HepG2 (cell line): ENCODE measurements around the gene SRCIN1. TPM values are rescaled to one million over a fixed set of nuclear protein-coding genes. Genes with fewer than 3 reads are reported as not detected.

Experiments used
- ATAC-seq: fragments of 200-7000 bp; cut with Tn5 transposase; 3 replicates; pipeline ENCODE4 v1.9.1; 2020; ENCODE audit warnings: mild to moderate bottlenecking, moderate library complexity
- BruUV-seq: library from RNA; stranded (reverse); fragments of 400-500 nt; replicated peaks from 2 replicates; lab custom pipeline; 2021; lab: Mats Ljungman, UMichigan
- CTCF ChIA-PET: fragments of 300-600 bp; formaldehyde crosslinking; extraction: SDS; loops from one replicate; lab custom pipeline; 2021; ENCODE audit warnings: low total read pairs, inconsistent platforms, low intra/inter-chr PET ratio; lab: Yijun Ruan, JAX
- POLR2A ChIA-PET: fragments of 350-600 bp; sonication (Branson Sonifier 250); formaldehyde crosslinking; loops from one replicate; lab custom pipeline; 2020; ENCODE audit warnings: antibody characterized with exemption, inconsistent platforms; lab: Yijun Ruan, JAX
- DNase-seq: peaks from one replicate; pipeline ENCODE4 v3.0.0-alpha.2; 2015; ENCODE audit warnings: low spot score
- FAIRE-seq: peaks from 3 replicates; lab custom pipeline; 2011; peaks lifted over from hg19 to GRCh38; lab: Jason Lieb, UNC
- H2AFZ ChIP-seq: one replicate; pipeline ENCODE4 v1.6.1; 2011; ENCODE audit warnings: low read length, inconsistent platforms
- H3K27ac ChIP-seq: fragments of 300-600 bp; 3 replicates; pipeline ENCODE4 v1.8.0; 2011; ENCODE audit warnings: mixed run types, mild to moderate bottlenecking, mixed read lengths, low read length, inconsistent platforms; ENCODE audit not compliant: insufficient read depth; ENCODE audit errors: extremely low read length
- H3K27me3 ChIP-seq, 2 experiments: fragments of 200-600 bp in 1 of 2; 2 replicates in 1 of 2; 3 replicates in 1 of 2; pipeline versions ENCODE4 v1.6.0 to v1.8.0; 2011; ENCODE audit warnings: low read length in 2 of 2, mild to moderate bottlenecking in 2 of 2, moderate library complexity in 2 of 2, inconsistent platforms in 1 of 2; ENCODE audit not compliant: insufficient read depth in 2 of 2, control insufficient read depth in 1 of 2
- H3K36me3 ChIP-seq, 2 experiments: fragments of 200-600 bp in 1 of 2; replicated peaks in 1 of 2; 2 replicates in 1 of 2; 3 replicates in 1 of 2; pipeline versions ENCODE4 v1.5.1 to v1.8.0; 2011; ENCODE audit warnings: low read length in 2 of 2, inconsistent platforms in 1 of 2; ENCODE audit not compliant: insufficient read depth in 2 of 2, control insufficient read depth in 1 of 2
- H3K4me1 ChIP-seq: 2 replicates; pipeline ENCODE4 v1.5.1; 2012; ENCODE audit warnings: low read length, inconsistent platforms; ENCODE audit not compliant: insufficient read depth
- H3K4me2 ChIP-seq: 2 replicates; pipeline ENCODE4 v1.6.0; 2011; ENCODE audit warnings: low read depth, low read length, inconsistent platforms
- H3K4me3 ChIP-seq, 3 experiments: fragments of 200-600 bp in 1 of 3; sonication (generic), shearing (Covaris generic) in 1 of 3; replicated peaks in 1 of 3; 2 replicates each; pipeline ENCODE4 v1.5.1; 2011 to 2016; ENCODE audit warnings: low read length in 3 of 3, inconsistent platforms in 2 of 3, low read depth in 2 of 3, mild to moderate bottlenecking in 2 of 3, control low read depth in 1 of 3, mixed read lengths in 1 of 3; ENCODE audit not compliant: insufficient read depth in 1 of 3
- H3K79me2 ChIP-seq: one replicate; pipeline ENCODE4 v1.6.1; 2011; ENCODE audit warnings: low read length, inconsistent platforms; ENCODE audit not compliant: insufficient read depth
- H3K9ac ChIP-seq: 2 replicates; pipeline ENCODE4 v1.6.0; 2011; ENCODE audit warnings: mild to moderate bottlenecking, low read depth, low read length, inconsistent platforms; ENCODE audit not compliant: insufficient read depth
- H3K9me3 ChIP-seq: 2 replicates; pipeline ENCODE4 v1.5.1; 2012; ENCODE audit warnings: mild to moderate bottlenecking, low read length
- H4K20me1 ChIP-seq: 2 replicates; pipeline ENCODE4 v1.6.0; 2011; ENCODE audit warnings: inconsistent platforms, mild to moderate bottlenecking, low read length, moderate library complexity; ENCODE audit not compliant: insufficient read depth
- GATA4 ChIP-seq: sonication (generic); IDR thresholded peaks from 2 replicates; pipeline ENCODE4 v1.6.1; 2016; ENCODE audit warnings: antibody characterized with exemption, low read depth, borderline replicate concordance
- JUNB ChIP-seq: sonication (generic); formaldehyde crosslinking; IDR thresholded peaks from 2 replicates; pipeline ENCODE4 v1.8.0; 2022; ENCODE audit warnings: missing genetic modification reagents, mild to moderate bottlenecking, borderline replicate concordance
- MYNN ChIP-seq: sonication (generic); formaldehyde crosslinking; IDR thresholded peaks from 2 replicates; pipeline ENCODE4 v1.4.0; 2020; ENCODE audit warnings: mild to moderate bottlenecking, low read depth, missing genetic modification reagents
- POLR2A ChIP-seq, 2 experiments: IDR thresholded peaks; 2 replicates each; pipeline ENCODE4 v1.6.1; 2011; ENCODE audit warnings: low read depth in 2 of 2, low read length in 2 of 2, mild to moderate bottlenecking in 1 of 2, moderate library complexity in 1 of 2; ENCODE audit not compliant: insufficient read depth in 1 of 2
- RBM39 ChIP-seq: fragments of 200-400 bp; formaldehyde crosslinking; IDR thresholded peaks from one replicate; pipeline ENCODE4 v1.6.1; 2018; ENCODE audit warnings: antibody characterized with exemption, mild to moderate bottlenecking, low read depth, low read length; ENCODE audit not compliant: poor library complexity, severe bottlenecking
- SSRP1 ChIP-seq: IDR thresholded peaks from 2 replicates; pipeline ENCODE4 v1.6.1; 2016; ENCODE audit warnings: control low read depth
- TBL1XR1 ChIP-seq: fragments of 150-350 bp; IDR thresholded peaks from 2 replicates; pipeline ENCODE4 v1.6.1; 2014; ENCODE audit warnings: borderline replicate concordance, low read length; ENCODE audit not compliant: partially characterized antibody
- TCF12 ChIP-seq, 2 experiments: fragments of 450-650 bp in 1 of 2; sonication (generic) in 1 of 2; formaldehyde crosslinking in 1 of 2; IDR thresholded peaks; 2 replicates each; pipeline versions ENCODE4 v1.6.1 to v1.8.0; 2017 to 2022; ENCODE audit warnings: antibody characterized with exemption in 1 of 2, mild to moderate bottlenecking in 1 of 2, missing genetic modification reagents in 1 of 2, moderate library complexity in 1 of 2
- ZBTB3 ChIP-seq: sonication (generic); formaldehyde crosslinking; IDR thresholded peaks from 2 replicates; pipeline ENCODE4 v1.4.0; 2020; ENCODE audit warnings: low read depth, mild to moderate bottlenecking, moderate library complexity, missing genetic modification reagents, borderline replicate concordance
- ZNF124 ChIP-seq: sonication (generic); formaldehyde crosslinking; IDR thresholded peaks from 2 replicates; pipeline ENCODE4 v1.4.0; 2020; ENCODE audit warnings: missing genetic modification reagents
- ZNF335 ChIP-seq: sonication (generic); formaldehyde crosslinking; IDR thresholded peaks from 2 replicates; pipeline ENCODE4 v1.4.0; 2020; ENCODE audit warnings: missing genetic modification reagents
- ZNF543 ChIP-seq: sonication (generic); formaldehyde crosslinking; IDR thresholded peaks from 2 replicates; pipeline ENCODE4 v1.4.0; 2020; ENCODE audit warnings: mild to moderate bottlenecking, missing genetic modification reagents
- ZNF567 ChIP-seq: sonication (generic); formaldehyde crosslinking; IDR thresholded peaks from 2 replicates; pipeline ENCODE4 v1.8.1; 2023; ENCODE audit warnings: mild to moderate bottlenecking, missing genetic modification reagents, borderline replicate concordance
- ZNF678 ChIP-seq: sonication (generic); formaldehyde crosslinking; IDR thresholded peaks from 2 replicates; pipeline ENCODE4 v1.4.0; 2020; ENCODE audit warnings: mild to moderate bottlenecking, missing genetic modification reagents
- ZNF816 ChIP-seq: sonication (generic); formaldehyde crosslinking; IDR thresholded peaks from 2 replicates; pipeline ENCODE4 v1.8.0; 2022; ENCODE audit warnings: missing genetic modification reagents, mild to moderate bottlenecking, borderline replicate concordance
- WGBS: methylation state at CpG from one replicate; pipeline ENCODE4 v1.1.6; 2017; ENCODE audit warnings: low lambda C conversion rate; 5-methylcytosine and 5-hydroxymethylcytosine counted together
- in situ Hi-C: cut with HindIII; loops from 2 replicates; pipeline ENCODE4 v1.10.0; 2017; ENCODE audit warnings: low pct_unique_long_range_greater_than_20kb; ENCODE audit not compliant: extremely low pct_ligation_motif_present
- intact Hi-C: fragments of 100-400 bp; cut with micrococcal nuclease; formaldehyde crosslinking; loops from one replicate; pipeline ENCODE4 v1.10.0; 2022; ENCODE audit not compliant: unreplicated experiment
- polyA plus RNA-seq, 8 experiments: library from polyadenylated mRNA; depleted of rRNA in 3 of 8; stranded (reverse) in 7 of 8; unstranded in 1 of 8; fragments of >200 nt; fragmentation: Illumina TruSeq in 4 of 8; extraction: Trizol in 4 of 8; gene quantifications; 2 replicates each; pipeline versions ENCODE4 v1.2.1 to v1.2.3, GENCODE V29; 2011 to 2016; ENCODE audit warnings: low read depth in 4 of 8, missing spikeins in 1 of 8, mixed read lengths in 1 of 8; ENCODE audit not compliant: insufficient read depth in 1 of 8
- total RNA-seq, 5 experiments: library from RNA; depleted of rRNA; stranded (reverse); fragments of >200 nt; fragmentation: Illumina TruSeq; extraction: Trizol; gene quantifications; 2 replicates each; pipeline ENCODE4 v1.2.3, GENCODE V29; 2016; ENCODE audit warnings: low read depth in 1 of 5
- TF ChIP-seq, protein P1 (sequence below), 2 experiments: sonication (generic) in 1 of 2; formaldehyde crosslinking in 1 of 2; IDR thresholded peaks; 2 replicates each; pipeline versions ENCODE4 v1.5.1 to v1.6.1; 2011 to 2020; ENCODE audit warnings: borderline replicate concordance in 1 of 2, low read depth in 1 of 2, low read length in 1 of 2, mild to moderate bottlenecking in 1 of 2, missing genetic modification reagents in 1 of 2, moderate library complexity in 1 of 2
- TF ChIP-seq, protein P2 (sequence below): sonication (generic); formaldehyde crosslinking; IDR thresholded peaks from 2 replicates; pipeline ENCODE4 v1.8.1; 2022; ENCODE audit warnings: low read depth, mild to moderate bottlenecking, missing genetic modification reagents
- TF ChIP-seq, protein P3 (sequence below): sonication (generic); formaldehyde crosslinking; IDR thresholded peaks from 2 replicates; pipeline ENCODE4 v1.5.0; 2020; ENCODE audit warnings: missing genetic modification reagents

SRCIN1 gene
- total and polyA plus RNA-seq, 2 of the 13 experiments (the other 11 are each of a cell fraction or from before 2014, with no cell fraction given) = 1.2 to 9.6 TPM

GRCh38 chr17:38579934-38580333 is 25.8 kb downstream of the SRCIN1 start:
- Histone ChIP-seq H3K9me3 (no peaks in the 10 kb centered on the region), H3K4me1 (peaks cover 24% of the 10 kb centered on the region), H3K4me2 (no peak overlapping the region), H3K27me3 (peaks cover 8 to 59% of the 10 kb centered on the region in 2 experiments; a peak in 4 of 5 replicates), H3K4me3 (no peak overlapping the region), H3K27ac (no peak overlapping the region), H3K79me2 (no peaks in the 10 kb centered on the region), H3K9ac (no peak overlapping the region), H4K20me1 (peaks cover 33% of the 10 kb centered on the region; the same call in 1 of the 2 replicates), H3K36me3 (no peaks in the 10 kb centered on the region), H2AFZ (no peak overlapping the region)
- 0% methylated on average over 5 of the region's 7 CpGs for WGBS
- CTCF ChIA-PET = interaction anchor here (0.9 to 1.9 kb wide), 4 partner anchors 22 to 88 kb away, joined by 3 to 8 read pairs (median 6); no protein-coding TSS in a partner anchor
- in situ Hi-C loops (no loop called here), intact Hi-C loops (no loop called here)
- no TSS peak for BruUV-seq
- no peak for FAIRE-seq
- peak; percentile 80 for ATAC-seq
- POLR2A ChIA-PET = interaction anchor here (0.9 kb wide), 1 partner anchor 24 kb away, joined by 3 read pairs; no protein-coding TSS in a partner anchor
- DNase-seq = peak; percentile 71
- TF ChIP-seq ZNF816 (CRISPR knock-in tag) = no peak
- no peak for TF ChIP-seq ZBTB3 (CRISPR knock-in tag)
- 0 out of 2 replicates have a peak, but pooled peaks have one; percentile 42 for TF ChIP-seq ZNF678
- TF ChIP-seq SSRP1 (CRISPR knock-in tag) = 0 out of 2 replicates have a peak, but pooled peaks have one; percentile 51
- no peak for TF ChIP-seq POLR2A (IDR thresholded peaks at IDR 0.05; ENCODE audit: insufficient read depth in 1 of 2, low read depth in 2 of 2, low read length in 2 of 2)
- TF ChIP-seq, protein P1, sequence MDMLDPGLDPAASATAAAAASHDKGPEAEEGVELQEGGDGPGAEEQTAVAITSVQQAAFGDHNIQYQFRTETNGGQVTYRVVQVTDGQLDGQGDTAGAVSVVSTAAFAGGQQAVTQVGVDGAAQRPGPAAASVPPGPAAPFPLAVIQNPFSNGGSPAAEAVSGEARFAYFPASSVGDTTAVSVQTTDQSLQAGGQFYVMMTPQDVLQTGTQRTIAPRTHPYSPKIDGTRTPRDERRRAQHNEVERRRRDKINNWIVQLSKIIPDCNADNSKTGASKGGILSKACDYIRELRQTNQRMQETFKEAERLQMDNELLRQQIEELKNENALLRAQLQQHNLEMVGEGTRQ (IDR thresholded peaks at IDR 0.05; ENCODE audit: low read depth, low read length) = no peak
- TF ChIP-seq, protein P1 (CRISPR knock-in tag; IDR thresholded peaks at IDR 0.05; ENCODE audit: borderline replicate concordance) = no peak
- TF ChIP-seq JUNB (CRISPR knock-in tag) = no peak
- TF ChIP-seq ZNF124 = no peak
- no peak for TF ChIP-seq RBM39
- no peak for TF ChIP-seq MYNN (CRISPR knock-in tag)
- no peak for TF ChIP-seq TBL1XR1
- no peak for TF ChIP-seq TCF12 (IDR thresholded peaks at IDR 0.05)
- TF ChIP-seq TCF12 (CRISPR knock-in tag; IDR thresholded peaks at IDR 0.05) = no peak
- no peak for TF ChIP-seq GATA4
- no peak for TF ChIP-seq ZNF335 (CRISPR knock-in tag)
- TF ChIP-seq, protein P2, sequence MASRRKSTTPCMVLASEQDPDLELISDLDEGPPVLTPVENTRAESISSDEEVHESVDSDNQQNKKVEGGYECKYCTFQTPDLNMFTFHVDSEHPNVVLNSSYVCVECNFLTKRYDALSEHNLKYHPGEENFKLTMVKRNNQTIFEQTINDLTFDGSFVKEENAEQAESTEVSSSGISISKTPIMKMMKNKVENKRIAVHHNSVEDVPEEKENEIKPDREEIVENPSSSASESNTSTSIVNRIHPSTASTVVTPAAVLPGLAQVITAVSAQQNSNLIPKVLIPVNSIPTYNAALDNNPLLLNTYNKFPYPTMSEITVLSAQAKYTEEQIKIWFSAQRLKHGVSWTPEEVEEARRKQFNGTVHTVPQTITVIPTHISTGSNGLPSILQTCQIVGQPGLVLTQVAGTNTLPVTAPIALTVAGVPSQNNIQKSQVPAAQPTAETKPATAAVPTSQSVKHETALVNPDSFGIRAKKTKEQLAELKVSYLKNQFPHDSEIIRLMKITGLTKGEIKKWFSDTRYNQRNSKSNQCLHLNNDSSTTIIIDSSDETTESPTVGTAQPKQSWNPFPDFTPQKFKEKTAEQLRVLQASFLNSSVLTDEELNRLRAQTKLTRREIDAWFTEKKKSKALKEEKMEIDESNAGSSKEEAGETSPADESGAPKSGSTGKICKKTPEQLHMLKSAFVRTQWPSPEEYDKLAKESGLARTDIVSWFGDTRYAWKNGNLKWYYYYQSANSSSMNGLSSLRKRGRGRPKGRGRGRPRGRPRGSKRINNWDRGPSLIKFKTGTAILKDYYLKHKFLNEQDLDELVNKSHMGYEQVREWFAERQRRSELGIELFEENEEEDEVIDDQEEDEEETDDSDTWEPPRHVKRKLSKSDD (CRISPR knock-in tag) = peak; percentile 62; the same call in 1 of the 2 replicates
- 0 out of 2 replicates have a peak, but pooled peaks have one; percentile 35 for TF ChIP-seq ZNF543 (CRISPR knock-in tag)
- TF ChIP-seq, protein P3, sequence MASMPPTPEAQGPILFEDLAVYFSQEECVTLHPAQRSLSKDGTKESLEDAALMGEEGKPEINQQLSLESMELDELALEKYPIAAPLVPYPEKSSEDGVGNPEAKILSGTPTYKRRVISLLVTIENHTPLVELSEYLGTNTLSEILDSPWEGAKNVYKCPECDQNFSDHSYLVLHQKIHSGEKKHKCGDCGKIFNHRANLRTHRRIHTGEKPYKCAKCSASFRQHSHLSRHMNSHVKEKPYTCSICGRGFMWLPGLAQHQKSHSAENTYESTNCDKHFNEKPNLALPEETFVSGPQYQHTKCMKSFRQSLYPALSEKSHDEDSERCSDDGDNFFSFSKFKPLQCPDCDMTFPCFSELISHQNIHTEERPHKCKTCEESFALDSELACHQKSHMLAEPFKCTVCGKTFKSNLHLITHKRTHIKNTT (CRISPR knock-in tag) = no peak
- no peak for TF ChIP-seq ZNF567
